HEK293T (cell line): ENCODE data around the gene KCNF1.

ENCODE experiments used
- ELF4 ChIP-seq: fragments of 450-650 bp; IDR thresholded peaks from 2 replicates; pipeline ENCODE4 v1.6.1; 2017; ENCODE audit warnings: antibody characterized with exemption
- LEF1 ChIP-seq: fragments of 450-650 bp; IDR thresholded peaks from 2 replicates; pipeline ENCODE4 v1.6.1; 2017; ENCODE audit warnings: mild to moderate bottlenecking, borderline replicate concordance

GRCh38 chr2:10956006-10956790 is 44.5 kb downstream of the KCNF1 start:
- TF ChIP-seq ELF4 (no peak), LEF1 (no peak)
